Activated CD4-positive, alpha-beta T cell treated with anti-CD3 and anti-CD28 coated beads for 48 hours (primary cell): ENCODE data around the gene TIGAR.

Experiments used
- DNase-seq: peaks from one replicate; pipeline ENCODE4 v3.0.0-alpha.2; 2020

Gene TIGAR

GRCh38 chr12:4380332-4380731 lies 59.3 kb downstream of the TIGAR start:
- DNase-seq: no peak

DNA sequence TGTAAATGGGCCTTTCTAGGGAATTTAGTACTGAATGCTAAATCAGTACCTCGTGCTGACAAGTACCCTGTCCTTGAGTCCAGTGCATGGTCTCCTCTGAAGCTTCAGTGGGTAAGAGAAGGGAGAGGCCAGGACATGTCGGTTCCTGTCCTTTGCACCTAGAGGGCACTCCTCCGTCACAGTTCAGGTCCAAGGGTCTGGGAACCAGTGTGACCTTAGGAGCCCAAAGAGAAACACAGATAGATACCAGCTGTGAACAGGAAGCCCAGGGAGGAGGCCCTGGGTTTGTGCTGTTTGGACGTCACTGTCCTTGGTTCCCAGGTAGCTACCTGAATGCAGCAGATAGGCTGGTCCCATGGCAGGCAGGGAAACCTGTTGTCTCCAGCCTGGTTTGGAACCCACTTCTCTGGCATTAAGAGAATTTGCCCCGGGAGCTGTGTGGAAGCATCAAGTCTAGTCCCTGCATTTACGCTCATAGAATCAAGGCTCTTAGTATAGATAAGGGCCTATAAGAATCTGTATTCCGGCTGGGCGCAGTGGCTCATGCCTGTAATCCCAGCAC lies 62.4 kb downstream of the TIGAR start:
- DNase-seq: no peak

DNA sequence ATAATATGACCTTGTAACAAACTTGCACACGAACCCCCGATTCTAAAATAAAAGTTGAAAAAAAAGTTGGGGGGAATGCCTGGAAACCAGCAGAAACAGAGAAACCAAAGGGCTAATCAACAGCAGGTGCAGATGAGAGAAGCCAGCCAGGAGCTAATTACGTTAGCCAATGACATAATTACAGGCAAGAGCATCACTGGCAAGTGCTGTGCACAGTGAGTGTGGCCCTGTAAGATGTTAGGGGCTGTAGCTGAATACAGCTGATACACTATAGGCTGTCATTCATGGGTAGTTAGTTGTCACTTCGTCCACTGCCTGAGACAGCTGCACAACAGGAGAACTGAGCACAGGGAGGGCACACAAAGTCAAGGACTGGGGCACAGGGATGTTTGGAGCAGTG lies 65.8 kb downstream of the TIGAR start:
- DNase-seq: no peak

DNA sequence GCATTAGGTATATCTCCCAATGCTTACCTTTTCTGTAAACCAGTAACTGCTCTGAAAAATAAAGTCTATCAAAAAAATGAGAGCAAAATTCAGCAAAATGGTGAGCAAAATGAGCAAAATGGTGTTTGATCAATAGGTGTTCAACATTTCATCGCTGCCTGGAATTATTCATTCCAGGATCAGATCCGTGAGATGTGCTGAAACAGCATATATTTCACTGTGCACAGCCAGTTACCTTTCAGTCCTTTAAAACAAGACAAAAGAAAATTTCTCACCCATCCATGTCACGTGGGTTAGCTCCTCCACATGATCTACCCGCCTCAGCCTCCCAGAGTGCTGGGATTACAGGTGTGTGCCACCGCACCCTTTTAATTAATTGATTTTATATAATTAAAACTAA lies 66.6 kb downstream of the TIGAR start:
- no peak for DNase-seq

DNA sequence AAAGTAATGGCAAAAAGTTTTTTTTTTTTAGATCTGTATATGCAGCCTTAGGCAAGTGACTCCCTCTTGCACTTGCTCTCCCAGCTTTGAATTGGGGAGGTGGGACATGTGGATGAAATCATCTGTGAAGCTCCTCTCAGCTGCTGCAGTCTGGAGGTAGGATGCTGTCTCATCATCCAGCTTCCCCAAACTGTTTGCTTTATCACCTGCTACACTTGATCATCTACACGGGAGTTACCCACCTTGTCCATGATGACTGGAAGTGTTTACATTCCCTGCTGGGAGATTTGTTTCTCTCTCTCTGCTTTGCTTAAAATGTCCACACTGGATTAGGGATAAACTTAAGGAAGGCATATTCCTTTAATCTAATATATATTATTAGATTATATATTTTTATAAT lies 67.0 kb downstream of the TIGAR start:
- no peak for DNase-seq

DNA sequence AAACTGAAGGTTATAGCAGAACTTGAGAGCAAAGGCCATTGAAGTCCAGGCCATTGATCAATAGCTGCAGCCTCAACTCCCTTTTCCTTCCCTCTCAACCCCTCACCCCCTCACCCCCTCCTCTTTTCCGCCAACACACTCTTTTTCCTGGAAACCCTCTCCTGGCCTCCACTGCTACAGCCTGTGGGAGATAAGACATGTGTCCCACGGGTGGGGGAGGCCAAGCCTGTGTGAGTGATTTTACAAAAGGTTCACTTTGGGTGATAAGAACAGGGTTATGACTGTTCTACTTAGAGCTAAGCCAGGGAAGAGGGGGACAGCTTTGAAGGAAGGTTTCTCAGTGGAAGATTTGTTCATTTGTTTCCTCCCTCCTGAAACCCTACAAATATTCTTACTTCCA lies 67.6 kb downstream of the TIGAR start:
- no peak for DNase-seq

DNA sequence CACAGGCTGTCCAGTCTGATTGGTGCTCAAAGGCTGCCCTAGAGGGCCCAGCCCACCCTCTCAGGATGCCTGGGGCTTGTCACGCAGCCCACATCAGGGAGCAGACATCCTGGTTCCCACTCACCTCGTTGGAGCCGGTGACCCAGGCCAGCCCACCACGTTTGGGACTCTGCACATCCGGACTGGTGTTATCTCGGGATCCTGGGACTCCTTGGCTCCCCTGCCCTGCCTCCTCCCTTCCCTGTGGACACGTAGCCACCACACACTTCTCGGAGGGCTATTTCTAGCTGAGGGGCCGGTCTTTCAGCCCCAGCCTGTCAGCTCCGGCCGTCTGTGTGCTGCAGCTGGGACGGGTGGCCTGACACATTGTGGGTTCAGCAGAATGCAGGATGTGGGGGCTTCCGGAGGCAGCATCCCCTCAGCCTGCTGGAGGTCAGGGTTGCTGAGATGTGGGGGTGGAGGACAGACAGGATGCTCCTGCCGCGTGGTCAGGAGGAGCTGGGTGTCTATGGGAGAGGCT lies 71.3 kb downstream of the TIGAR start:
- no peak for DNase-seq

DNA sequence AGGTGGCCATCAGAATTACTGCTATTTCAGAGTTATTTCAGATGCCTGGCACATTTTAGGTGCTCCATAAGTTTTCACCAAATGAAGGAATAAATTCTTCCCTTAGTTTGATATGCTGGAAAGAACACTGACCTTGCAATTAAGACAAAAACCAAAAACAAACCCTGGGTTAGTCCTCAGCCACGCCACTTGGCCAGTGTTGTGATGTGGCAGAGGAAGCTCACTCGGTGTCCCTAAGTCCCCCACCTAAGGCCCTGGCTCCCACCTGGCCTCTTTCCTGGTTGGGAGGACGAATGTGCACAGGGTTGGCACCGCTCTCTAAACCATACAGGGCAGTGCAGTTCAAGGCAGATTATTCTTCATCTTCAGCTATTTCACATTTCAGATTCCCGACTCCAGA lies 72.2 kb downstream of the TIGAR start:
- DNase-seq: no peak

DNA sequence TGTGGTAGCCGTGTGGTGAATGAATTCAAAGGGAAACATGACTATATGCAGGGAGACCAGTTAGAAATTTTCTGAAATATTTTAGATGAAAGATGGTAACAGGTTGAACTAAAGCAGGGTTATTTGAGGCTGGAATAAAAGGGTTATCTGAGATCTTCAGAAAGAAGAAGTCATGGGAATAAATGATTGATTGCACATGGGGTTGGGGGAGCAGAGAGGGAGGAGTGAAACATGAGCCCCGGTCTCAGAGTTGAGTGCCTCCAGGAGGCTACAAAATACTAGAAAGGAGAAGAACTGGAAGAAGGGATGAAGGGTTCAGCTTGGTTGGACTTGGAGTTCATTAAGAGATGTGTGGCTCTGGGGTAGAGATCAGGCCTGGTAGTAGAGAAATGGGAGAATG lies 74.8 kb downstream of the TIGAR start:
- DNase-seq: no peak

DNA sequence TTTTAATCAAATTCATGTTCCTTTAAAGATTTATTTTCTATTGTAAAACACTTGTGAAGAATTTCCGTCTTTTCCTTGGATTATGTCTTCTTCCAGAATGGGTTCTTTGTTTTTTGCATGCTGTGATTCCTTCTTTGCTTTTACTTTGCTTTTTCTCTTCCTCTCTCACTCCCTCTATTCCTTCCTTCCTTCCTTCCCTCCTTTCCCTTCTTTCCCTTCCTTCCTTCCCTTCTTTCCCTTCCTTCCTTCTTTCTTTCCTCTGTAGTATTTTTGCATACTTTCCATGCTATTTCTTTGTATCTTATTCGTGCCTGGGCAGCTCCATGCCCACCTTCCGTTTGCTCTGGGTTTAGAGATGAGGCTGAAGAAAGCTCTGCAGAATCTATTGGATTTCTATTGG lies 80.1 kb downstream of the TIGAR start:
- no peak for DNase-seq

- no peak for DNase-seq
Observed at GRCh38 chr12:4402996-4403395, 82.0 kb downstream of the TIGAR start.
